SHP77 (cell line): ENCODE results near the gene PEF1.

ENCODE experiments used
- DNase-seq, 2 experiments: peaks; one replicate each; lab custom pipeline; 2025; lab: John Stamatoyannopoulos, UW

PEF1 gene

GRCh38 chr1:31671147-31671546, 26.5 kb upstream of the PEF1 start:
- DNase-seq, result no peak

DNA sequence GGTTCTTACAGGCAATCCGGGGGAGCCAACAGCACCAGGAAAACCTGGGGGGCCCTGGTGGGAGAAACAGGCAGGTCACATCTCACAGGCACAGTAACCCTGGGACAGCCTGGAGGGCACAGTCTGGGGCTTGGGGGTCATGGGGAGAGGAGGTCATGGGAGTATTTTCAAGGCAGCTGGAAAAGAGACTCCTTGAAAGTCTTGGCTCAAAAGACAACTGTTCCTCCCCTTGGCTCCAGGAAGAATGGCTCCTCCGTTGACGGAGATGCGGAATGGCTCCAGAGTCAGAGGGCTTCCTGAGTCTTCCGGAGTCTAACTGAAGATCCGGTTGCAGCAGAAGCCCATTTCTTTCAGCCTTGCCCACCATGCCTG, 25.9 kb upstream of the PEF1 start:
- no peak for DNase-seq

DNA sequence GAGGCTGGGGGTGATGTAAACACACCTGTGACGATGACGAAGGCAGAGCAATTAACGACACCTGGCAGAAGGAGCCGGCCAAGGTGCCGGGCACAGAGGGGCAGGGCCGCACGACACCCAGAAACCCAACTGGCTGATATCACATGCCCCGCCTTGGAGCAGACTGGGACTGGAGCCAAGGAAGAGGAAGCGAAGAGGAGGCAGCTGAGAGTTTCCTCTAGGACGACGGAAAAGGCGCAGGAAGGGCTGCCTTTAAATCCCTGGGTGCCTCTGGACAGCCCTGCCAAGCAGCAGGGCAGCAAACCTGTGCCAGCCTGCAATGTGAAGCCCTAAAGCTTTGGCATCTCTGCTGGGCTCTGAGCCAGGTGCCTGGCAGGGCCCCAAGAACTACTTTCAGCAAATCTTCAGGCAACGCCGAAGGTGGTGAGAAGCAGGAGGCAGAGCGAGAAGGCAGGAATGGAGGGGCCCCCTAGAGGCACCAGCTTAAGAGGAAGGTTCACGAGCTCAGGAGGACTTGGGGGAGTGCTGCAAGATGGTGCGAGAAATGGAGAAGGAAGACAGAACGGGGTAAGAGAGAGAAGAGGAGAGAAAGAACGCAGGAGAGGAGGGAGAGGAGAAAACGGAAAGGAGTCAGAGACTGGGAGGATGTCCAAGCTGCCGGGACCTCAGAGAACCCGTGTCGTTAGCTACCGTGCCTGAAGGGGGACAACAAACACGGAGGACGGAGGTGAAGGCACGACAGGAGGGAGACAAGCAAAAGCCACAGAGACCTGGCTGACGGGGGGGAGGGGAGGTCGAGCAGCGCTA, 25.3 kb upstream of the PEF1 start:
- DNase-seq, result peak; percentile 92 to 93

DNA sequence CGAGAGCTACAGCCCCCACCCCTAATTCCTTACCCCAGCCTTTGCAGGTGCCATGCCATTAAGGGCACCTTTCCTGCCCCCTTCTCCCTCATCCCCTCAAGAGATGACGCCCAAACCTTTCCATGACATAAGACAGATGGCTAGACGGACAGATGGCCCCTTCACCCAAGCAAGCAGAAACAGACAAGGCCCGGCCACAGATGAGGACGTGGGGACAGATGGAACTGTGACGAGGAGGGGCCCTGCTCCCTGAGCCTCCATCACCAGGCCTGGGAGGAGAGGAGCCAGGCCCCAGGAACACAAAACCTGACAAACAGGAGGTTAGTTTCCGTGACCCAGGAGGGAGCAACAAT, 24.7 kb upstream of the PEF1 start:
- DNase-seq, result no peak

DNA sequence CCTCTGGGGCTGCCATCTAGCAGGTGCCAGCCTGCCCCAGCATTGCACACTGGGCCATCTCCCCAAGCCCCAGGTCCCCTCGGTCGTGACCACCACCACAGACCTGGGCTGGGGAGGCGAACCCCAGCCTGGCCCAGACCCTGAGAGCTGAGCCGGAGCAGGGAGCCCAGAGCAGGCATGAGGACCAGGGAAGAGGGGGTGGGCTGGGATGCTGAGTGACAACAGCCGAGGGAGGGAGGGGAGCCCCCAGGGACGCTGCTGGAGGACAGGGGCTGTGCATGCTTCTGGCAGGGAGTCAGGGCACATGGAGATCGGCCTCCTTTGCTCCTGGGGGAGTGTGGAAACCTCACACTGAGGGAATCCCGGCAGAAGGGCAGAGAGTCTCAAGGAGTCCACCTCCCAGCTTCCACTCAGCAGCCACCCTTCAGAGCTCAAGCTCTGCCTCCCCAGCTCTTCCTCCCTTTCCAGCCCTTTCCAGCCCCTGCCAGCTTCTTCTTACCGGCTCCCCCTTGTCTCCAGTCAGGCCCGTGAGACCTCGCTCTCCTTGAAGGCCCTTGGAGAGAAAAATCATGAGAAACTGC, 23.7 kb upstream of the PEF1 start:
- DNase-seq, result no peak

DNA sequence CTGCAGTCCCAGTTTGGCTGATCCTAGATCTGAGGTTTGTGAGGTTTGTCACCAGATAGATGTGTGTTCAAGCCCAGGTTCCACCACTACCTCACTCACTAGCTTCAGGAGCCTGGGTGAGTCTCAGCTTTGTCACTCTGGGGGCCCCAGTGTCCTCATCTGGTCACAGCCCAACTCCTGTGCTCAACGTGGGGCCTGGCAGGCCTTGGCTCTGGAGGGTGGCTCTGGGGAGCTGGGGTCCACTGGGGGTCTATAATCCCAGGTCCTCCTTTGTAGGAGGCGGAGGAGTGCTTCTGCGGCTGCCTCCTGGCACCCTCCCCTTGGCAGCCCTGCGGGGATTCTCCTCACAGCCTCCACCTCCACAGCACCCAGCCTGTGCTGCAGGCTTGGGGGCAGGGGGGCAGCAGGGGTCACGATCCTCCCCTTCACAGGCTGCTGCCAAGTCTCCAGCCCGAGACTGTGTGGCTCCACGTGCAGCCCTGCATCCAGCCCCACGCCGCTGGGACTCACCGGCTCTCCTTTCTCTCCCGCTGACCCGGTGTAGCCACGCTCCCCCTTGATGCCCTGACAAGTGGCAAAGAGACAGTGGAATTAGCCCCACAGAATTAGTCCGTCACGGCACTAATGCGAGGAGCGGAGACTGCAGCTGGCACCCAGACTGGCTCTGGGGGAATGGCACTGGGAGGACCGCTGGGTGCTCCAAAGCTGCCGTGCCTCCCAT, 22.5 kb upstream of the PEF1 start:
- DNase-seq, result no peak

DNA sequence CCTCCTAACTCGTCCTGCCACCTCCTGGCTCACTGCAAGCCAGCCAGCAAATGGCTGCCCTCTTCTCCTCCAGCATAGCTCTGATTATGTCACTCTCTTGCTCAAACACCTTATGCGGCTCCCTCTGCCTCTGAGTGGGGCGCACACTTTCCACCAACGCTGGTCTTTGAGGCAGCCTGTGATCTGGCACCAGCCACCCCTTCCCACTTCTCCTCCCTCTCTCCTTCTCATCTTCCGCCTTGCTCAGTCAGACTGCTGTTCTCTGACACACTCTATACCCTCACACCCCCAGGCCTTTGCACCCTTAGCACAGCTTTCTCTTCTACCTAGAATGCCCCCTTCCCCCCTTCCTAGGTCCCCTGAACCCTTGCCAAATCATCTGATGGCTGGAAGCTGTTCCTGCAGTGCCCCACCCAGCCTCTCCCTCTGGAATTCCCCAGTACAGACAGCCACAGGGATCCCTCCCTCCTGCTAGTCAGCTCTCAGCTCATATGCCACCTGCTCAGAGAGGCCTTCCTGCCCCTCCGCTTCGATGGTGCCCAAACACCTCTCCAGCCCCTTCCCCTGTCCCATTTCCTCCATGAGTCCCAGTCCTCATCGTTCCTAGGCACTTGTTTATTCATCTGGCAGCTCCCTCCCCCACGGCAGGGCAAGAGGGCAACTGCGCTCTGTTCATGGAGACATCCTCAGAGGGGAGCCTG, 21.7 kb upstream of the PEF1 start:
- DNase-seq, result peak; percentile 73 to 83

- DNase-seq, result no peak
These were observed 20.7 kb upstream of the PEF1 start for GRCh38 chr1:31665234-31665878.

- DNase-seq, result no peak
These were observed 19.9 kb upstream of the PEF1 start for GRCh38 chr1:31664528-31664927.

GRCh38 chr1:31663622-31664452, 19.2 kb upstream of the PEF1 start:
- DNase-seq, result peak; percentile 29 to 47

DNA sequence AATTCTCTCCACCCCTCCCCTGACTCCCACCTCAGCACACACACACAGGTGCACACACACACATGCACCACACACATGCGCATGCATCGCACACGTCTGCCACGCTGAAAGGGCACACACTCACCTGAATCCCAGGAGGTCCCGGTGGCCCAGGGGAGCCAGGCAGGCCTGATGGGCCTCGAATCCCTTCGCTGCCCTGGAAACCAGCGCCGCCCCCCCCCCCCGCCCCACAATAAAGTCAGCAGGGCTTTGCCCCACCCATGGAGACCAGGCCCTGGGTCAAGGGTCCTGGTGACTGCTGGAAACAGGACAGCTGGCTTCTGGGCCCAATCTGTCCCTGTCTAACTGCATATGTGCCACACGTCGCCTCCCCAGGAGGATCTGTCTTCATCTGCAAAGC, 17.8 kb upstream of the PEF1 start:
- DNase-seq, result no peak

- DNase-seq, result no peak
These were observed 17.2 kb upstream of the PEF1 start for GRCh38 chr1:31661856-31662255.

DNA sequence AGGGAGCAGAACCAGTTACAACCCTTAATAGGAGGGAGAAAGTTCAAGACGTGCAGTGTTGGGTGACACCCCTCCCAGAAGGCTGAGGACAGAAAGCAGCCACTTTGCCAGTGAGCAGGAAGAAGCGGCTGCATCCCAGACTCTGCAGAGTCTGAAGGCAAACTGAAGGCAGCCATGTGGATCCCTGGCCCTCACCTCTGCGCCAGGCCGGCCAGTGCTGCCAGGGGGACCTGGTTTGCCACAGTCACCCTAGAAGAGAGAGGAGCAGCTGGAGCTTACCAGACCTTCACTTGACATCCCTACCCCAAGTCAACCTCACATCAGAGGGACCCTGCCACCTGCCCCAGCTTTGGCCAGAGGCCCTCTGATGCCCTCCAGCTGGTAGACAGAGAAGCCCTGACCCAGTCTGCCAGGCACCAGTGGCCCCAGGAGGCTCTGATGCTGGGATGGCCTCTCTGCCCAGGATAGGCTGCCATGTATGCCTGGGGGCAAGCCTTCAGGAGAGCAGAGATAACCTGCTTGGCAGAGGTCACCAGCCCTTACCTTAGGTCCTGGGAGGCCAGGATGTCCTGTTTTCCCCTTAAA, 16.3 kb upstream of the PEF1 start:
- no peak for DNase-seq

DNA sequence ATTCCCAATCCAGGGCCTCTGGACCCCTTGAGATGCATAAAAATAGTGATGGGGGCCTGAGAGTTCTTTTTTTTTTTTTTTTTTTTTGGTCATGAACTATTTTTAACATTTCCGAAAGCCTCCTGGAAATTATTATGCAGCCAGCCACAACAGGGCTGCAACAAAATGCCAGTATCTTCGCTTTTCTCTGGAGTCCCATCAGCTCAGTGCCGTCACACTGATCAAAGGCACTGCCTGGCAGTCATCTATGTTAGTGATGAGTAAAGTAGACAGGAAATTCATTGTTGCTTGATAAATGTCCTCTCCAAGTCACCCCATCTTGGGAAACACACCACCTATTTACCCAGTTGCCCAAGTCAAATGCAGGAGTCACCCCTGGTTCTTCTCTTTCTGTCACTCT, 15.2 kb upstream of the PEF1 start:
- no peak for DNase-seq

- DNase-seq, result no peak
These were observed 14.0 kb upstream of the PEF1 start for GRCh38 chr1:31658721-31659120.

DNA sequence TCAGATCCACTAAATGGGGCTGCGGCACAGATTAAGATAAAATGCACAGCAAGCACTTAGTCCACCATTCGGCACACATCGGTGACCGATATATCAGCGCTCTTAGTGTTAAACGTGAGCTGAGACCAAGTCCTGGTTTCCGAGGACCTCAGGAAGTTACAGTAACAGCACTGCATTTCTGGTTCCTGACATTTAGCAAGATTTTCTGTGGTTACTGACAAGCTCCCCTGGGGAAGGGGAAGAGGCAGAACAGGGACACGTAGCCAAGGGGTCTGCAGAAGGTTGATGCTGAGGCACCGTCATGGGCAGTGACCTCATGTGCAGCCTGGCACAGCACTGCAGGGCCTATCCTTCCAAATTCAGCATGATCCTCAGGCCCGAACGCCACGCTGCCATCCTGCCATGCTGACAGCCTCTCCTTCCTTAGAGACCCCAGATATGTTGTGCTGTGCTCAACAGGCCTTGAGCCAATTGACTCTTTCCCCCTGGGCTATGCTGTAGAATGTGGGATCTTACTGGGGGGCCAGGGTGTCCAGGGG, 13.4 kb upstream of the PEF1 start:
- no peak for DNase-seq

DNA sequence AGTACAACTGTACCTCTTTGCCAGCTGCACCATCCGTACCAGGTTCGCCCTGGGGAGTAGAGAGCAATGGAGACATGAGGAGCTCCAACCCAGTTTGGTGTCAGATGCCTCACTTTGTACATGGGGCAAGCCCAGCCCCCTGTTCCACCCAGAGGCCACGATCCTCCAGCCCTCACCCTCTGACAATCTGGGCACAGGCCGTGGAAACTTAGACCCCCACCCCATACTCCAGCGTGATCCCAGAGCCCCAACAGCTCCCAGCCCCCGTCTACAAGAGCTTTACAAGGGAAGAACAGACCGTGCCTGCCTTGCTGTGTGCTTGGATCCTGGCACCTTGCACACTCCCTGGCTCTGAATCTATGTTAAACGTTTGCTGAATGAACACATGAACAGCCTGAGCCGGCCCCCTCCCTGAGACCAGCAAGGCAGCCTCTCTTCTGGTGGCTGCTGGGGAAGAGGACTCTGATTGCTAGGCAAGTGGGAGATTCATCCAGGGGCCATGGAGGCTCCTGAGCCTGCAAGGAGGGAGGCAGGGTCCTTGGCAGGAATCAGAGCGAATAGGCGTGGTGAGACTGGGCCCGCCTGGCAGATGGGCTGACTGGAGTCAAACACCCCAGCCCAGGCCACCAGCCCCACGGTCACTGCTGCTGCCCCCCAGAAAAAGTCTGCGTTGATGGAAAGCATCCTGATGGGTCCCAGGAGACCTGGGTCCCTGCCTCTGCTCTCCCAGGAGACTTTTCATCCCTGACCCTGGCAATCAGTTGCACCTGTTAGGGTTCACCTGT, 12.5 kb upstream of the PEF1 start:
- no peak for DNase-seq

GRCh38 chr1:31655756-31656155, 11.1 kb upstream of the PEF1 start:
- DNase-seq, result no peak

GRCh38 chr1:31655104-31655503, 10.4 kb upstream of the PEF1 start:
- no peak for DNase-seq

GRCh38 chr1:31654474-31654776, 9.7 kb upstream of the PEF1 start:
- no peak for DNase-seq
